Superior temporal gyrus (tissue), 1 donor: Measurements from ENCODE around the gene LPAR6.

Experiments
- DNase-seq: peaks from one replicate; pipeline ENCODE4 v3.0.0-alpha.2; 2016; ENCODE audit errors: extremely low spot score

LPAR6 gene

DNA sequence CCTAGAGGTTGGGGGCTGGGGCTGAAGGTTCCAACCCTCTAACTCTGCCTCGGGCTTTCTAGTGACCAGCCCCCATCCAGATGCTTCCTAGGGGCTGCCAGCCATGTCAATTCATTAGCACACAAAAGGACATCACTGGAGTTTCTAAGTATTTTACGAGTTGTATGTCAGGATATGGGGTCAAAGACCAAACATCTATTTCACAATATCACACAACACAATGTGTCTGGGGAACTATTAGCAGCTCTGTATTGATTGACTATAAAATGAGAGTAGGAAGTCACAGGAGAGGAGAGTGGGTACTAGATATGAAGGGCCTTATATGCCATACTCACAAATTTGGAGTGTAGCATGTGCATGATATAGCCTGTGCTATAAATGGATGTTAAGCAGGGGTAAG is 42.1 kb downstream of the LPAR6 start:
- DNase-seq = no peak

DNA sequence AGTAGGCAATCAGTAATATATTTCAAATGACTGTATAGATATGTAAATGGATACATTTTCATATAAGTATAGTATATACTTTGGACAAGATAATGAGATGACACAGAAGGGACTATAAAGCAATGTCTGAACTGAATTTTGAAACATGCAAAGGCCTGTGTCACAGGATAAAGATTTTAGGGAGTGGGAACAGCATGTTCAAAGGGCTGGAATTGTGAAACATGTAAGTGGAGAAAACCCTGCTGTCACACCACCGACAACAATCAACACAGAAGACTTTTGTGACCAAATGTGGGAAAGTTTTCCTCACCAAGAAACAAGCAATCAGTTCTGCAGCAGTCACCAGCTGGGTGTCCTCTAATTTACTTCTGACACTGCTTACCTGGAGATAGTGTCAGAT is 42.9 kb downstream of the LPAR6 start:
- DNase-seq = no peak
